Frontal cortex (tissue), 4 donors: ENCODE results near the gene CTDP1. TPM values are rescaled to one million over a fixed set of nuclear protein-coding genes. Genes with fewer than 3 reads are reported as not detected.

Experiments
- DNase-seq, 2 donors: peaks; one replicate each; pipeline ENCODE4 v3.0.0; 2012; ENCODE audit warnings: low spot score in 2 of 2
- FAIRE-seq: peaks from 2 replicates; lab custom pipeline; 2012; peaks lifted over from hg19 to GRCh38; lab: Jason Lieb, UNC
- total RNA-seq: library from RNA; depleted of rRNA; stranded (reverse); fragments of >200 nt; gene quantifications from one replicate; pipeline ENCODE4 v1.2.3, GENCODE V29; 2014
- donor health status: control.
- donor health status: control.
- donor health status: control.

The CTDP1 gene, protein sequence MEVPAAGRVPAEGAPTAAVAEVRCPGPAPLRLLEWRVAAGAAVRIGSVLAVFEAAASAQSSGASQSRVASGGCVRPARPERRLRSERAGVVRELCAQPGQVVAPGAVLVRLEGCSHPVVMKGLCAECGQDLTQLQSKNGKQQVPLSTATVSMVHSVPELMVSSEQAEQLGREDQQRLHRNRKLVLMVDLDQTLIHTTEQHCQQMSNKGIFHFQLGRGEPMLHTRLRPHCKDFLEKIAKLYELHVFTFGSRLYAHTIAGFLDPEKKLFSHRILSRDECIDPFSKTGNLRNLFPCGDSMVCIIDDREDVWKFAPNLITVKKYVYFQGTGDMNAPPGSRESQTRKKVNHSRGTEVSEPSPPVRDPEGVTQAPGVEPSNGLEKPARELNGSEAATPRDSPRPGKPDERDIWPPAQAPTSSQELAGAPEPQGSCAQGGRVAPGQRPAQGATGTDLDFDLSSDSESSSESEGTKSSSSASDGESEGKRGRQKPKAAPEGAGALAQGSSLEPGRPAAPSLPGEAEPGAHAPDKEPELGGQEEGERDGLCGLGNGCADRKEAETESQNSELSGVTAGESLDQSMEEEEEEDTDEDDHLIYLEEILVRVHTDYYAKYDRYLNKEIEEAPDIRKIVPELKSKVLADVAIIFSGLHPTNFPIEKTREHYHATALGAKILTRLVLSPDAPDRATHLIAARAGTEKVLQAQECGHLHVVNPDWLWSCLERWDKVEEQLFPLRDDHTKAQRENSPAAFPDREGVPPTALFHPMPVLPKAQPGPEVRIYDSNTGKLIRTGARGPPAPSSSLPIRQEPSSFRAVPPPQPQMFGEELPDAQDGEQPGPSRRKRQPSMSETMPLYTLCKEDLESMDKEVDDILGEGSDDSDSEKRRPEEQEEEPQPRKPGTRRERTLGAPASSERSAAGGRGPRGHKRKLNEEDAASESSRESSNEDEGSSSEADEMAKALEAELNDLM
- 16.7 TPM for total RNA-seq

DNA sequence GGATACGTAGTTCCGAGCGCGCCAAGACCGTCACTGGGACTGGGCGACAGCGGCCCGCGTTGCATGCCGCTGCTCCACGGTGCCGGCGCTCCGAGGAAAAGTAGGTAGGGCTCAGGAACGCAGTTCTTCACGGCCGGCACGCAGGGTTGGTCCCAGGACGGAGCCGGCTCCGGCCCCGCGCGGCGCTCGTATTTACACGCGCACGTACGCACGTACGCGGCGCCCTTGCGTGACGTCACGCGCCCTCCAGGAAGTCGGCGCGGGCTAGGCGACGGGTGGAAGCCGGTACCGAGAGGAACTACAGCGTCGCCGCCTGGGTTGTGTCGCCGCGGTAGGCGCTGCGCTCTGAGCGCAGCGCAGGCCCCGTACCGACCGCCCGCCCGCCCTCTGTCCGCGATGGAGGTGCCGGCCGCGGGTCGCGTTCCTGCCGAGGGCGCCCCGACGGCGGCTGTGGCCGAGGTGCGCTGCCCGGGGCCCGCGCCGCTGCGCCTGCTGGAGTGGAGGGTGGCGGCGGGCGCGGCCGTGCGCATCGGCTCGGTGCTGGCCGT lies at the start of gene CTDP1:
Gene CTDP1, plus strand, starts transcription at position 252 of the 548 bp plus-strand sequence. Its CDS starts 145 bp downstream, at position 397.
- FAIRE-seq (no peak), DNase-seq (peak; percentile 95 to 98)

DNA sequence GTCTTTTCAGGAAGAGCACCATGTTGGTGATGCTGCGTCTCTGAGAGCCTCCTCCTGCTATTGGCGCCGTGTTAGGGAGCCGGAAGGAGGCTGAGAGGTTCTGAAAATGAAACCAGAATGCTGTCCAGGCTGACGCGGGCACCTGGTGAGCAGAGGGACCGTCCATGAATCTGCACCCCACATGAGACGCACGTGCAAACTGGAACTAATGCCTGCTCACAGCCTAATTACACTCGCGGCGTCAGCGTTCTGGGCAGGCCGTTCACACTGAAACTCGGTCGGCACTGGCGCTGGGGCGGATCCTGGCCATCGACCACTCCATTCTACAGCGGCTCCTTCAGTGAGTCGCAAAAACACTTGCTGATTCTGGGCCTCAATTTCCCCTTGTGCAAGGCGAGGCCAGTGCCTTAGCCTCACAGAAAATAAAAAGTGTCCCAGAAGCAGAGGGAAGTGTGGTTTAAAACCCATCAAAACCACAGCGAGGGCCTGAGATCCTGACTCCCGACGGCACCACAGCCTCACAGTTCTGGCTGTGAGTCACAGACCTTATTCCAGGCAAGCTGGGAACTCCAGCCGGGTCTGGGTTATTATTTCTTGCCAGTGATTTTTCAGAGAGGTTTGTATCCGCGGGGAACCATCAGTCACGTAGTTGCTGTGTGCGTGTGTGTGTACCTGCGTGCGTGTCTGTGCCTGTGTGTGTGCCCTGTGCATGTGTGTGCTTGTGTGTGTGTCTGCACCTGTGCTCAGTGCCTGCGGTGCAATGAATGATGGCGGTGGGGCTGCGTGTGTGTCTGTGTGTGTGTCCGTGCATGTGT lies 49.1 kb upstream of the CTDP1 start:
- FAIRE-seq (no peak), DNase-seq (no peak)

DNA sequence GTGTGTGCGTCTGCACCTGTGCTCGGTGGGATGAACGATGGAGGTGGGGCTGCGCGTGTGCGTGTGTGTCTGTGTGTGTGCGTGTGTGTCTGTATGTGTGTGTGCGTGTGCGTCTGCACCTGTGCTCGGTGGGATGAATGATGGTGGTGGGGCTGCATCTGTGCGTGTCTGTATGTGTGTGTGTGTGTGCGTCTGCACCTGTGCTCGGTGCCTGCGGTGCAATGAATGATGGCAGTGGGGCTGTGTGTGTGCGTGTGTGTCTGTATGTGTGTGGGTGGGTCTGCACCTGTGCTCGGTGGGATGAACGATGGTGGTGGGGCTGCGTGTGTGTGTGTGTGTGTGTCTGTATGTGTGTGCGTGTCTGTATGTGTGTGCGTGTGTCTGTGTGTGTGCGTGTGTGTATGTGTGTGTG lies 48.5 kb upstream of the CTDP1 start:
- FAIRE-seq (no peak), DNase-seq (no peak)

DNA sequence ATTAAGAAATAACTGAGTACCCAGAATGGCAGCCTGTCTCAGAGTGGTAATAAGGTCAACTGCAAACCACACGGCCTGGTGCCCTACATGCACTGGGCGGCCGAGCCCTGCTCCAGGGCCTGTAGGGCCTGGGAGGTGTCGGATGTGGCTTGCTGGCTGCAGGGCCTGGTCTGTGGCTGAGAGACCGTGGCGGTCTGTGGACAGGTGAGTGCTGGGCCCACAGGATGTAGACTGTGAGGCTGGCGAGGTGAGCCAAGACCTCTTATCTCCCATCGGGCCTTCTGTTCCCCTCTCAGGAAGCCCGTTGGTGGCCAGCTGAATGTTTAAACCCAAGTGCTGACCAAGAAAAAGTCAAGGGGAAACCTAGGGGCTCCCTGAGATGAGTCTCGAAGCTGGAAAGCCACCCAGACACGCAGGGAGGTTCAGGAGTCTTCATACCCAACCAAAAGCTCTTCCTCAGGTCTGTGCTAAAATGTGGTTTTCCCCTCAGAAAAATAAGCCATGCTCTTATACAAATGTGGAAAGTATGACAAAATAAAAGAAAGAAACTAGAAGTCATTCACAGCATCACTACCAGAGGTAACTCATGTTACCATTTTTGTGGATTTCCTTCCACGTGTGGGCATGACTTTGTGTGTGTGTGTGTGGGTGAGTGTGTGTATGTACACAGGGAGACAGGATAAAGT lies 47.7 kb upstream of the CTDP1 start:
- DNase-seq = peak in 1 of 2 donors; percentile 12
- no peak for FAIRE-seq

DNA sequence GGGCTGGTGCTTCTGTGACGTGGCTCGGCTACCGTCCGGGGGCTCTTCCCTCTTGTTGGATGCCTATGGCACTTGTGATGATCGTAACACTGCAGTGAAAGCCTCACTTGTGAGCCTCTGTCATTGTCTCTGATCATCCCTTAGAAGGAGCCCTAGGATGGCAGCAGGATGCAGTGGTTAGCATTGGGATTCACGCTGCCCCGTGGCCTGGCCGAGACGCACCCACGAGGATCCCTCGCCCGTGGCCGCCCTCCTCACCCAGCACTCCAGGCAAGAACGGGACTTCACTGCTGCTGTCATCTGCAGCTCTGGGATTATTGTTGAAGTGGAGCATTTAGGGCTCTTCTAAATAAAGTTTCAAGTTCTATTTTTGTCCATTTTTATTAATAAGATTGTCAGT lies 46.8 kb upstream of the CTDP1 start:
- no peak for FAIRE-seq
- DNase-seq = no peak

DNA sequence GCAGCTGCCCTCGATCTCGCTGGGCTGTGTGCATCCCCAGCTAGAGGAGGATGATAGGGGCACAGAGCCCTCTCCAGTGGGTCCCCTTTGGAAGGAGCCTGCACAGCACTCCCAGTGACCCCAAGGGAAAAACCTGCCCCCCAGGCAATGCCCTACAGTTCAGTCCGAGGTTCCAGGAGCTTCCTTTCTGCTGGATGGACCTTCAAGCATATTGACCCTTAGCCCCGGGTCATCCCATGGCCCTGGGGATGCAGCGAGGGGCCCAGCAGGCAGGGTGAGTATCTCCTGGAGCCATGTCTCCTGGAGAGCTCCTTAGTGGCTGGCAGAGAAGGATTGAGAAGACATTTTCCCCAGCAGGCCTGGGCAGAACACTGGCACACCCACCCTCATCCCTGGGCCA lies 45.4 kb upstream of the CTDP1 start:
- FAIRE-seq (no peak), DNase-seq (no peak)

DNA sequence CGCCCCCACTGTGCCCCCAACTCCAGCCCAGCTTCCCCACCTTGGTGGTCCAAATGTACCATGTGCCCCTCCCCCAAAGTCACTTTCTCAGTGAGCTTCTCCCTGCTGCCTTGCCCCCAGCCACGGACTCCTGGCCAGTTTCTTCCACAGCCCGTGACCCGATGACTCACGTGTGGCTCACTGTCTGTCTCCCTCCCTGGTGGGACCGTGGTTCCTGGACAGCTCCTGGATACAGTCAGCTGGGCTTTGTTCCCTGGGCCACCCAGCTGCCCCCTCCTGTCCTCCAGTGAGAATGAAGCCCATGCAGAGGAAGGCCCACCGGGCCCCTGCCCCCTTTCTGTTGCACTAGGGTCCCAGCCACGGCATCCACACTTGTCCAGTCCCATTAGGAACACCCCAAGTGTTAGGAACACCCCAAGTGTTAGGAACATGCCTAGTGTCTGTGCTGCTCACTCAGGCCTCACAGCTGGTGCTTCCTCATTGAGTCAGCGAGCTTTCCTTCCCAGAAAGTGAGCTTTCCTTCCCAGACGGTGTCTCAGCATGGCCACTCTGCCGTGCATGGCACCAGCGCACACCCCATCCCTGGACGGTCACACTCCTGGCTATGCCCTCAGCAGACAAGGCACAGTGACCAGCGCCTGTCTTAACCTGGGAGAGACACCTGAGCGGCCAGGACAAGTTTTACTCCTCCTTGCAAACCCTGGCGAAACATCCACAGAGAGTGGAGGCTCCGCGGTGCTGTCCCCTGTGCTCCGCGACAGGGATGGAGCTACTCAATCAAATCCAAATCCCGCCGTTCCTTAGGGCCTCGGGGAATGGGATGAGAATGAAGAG lies 44.8 kb upstream of the CTDP1 start:
- FAIRE-seq (no peak), DNase-seq (peak in 1 of 2 donors; percentile 15)

DNA sequence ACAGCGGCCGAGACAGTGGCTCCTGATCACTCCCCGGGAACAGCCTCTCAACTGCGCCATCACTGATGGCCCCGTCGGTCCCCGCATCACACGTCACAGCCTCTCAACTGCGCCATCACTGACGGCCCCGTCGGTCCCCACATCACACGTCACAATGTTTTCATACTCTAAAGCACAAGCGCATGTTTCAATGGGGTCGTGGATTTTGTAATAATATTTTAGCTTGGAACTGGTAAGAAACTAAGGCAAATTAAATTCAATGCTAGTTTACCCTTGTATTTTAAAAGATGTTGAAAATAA lies 44.2 kb upstream of the CTDP1 start:
- FAIRE-seq (no peak), DNase-seq (no peak)

DNA sequence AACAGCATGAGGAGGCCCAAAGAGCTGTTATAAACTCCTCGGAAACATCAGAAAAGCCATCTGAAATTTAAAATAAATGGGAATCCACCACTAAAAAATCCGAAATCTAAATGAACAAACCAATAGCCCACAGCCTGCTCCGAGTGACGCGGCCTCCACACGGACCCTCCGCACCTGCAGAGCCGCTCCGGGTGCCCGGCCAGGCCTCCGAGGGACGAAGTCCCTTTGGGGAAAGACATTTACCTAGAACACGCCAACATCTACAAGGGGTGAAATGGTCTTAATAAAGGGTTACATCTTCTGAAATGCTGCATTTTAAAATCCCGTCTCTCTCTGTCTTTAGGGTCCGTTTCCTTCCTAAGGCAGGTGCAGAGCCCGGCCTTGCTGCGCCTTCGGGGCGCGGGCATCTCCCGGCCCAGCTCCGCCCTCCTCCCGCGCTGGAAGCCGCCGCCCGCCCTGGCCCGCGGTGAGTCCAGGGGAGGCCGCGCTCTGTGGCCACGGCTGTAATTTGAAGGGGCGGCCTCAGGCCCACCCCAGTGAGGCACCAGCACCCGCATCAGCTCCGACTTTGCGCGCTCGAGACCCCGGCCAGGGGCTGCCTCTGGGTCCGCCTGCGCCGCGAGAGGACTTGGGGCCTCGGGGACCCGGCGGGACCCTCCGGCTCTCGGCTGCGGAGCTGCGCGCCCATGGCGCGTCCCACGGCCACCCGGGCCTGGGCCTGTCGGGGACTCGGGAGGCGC lies 42.3 kb upstream of the CTDP1 start:
- no peak for FAIRE-seq
- no peak for DNase-seq

DNA sequence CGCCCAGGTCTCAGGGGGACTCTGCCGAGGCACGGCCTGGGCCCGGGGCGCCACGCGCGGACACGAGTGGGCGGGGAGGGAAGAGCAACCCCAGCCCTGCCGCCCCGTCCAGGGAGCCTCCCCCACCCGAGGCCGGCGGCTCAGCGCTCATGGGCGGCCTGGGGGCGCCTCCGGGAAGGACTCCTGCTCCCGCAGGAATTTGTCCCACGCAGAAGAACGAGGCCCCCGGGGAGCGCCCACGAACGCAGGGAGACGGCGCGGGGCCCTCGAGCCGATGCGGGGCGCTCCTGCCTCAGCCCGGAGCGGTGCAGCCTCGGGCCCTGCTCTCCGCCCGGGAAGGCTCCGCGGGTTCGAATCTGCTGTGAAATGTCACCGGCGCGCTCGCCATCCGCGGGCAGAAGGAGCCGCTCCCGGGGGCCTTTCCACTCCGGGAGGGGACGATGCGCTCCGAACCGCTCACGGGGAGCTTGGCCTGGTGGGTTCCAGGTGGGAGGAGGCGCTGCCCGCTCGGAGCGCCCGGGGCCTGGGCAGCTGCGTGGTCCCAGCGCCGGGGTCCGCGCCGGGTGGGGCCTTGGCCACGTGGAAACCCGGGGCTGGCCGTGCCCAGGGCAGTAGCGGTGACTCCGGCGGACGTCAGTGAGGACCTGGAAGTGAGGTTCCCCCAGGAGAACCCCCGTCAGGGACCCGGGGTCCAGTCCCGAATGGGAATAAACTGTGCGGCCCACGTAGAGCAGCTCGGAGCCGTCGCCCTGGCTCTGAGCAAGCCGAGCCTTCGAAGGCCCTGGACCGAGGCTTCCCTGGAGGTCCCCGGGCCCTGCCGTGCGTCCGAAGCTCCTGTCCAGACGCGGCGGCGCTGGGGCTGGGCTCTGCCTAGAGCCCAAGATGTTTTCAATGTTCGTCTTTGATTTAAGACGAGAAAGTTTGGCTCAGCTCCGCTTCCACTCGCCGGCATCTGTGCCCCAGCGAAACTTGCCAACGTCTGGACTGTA lies 41.4 kb upstream of the CTDP1 start:
- DNase-seq (no peak), FAIRE-seq (no peak)

DNA sequence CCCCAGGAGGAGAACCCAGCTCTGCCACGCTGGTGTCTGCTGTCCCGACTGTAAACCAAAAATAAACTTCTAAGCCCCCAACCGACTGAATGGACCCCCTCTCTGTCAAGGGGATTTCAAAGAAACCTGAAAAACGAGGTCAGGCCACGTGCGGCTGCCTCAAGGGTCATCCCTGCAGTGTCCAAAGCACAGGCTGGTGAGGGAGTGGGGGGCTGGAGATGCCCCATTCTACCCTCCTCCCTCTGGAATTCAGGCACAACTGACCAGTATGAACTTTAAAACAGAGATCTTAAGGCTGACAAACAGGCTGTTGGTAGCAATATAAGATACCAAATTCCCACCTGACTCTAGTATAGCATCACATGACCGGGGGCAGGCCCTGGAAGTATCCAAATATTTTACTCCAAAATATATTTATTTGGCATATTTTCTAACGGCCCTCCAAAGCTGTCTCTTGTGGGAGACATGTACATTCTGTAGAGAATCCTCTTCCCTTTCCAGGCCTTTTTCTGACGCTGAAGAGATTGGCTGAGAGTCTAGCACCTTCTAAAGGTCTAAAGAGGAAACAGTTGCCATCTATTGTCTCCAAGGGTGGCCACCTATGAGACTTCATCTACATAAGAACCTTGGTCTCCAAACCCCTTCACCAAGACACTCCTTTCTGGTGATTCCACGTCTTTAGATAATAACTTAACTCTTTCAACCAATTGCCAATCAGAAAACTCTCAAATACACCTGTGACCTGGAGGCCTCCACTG lies 40.4 kb upstream of the CTDP1 start:
- no peak for DNase-seq
- no peak for FAIRE-seq

DNA sequence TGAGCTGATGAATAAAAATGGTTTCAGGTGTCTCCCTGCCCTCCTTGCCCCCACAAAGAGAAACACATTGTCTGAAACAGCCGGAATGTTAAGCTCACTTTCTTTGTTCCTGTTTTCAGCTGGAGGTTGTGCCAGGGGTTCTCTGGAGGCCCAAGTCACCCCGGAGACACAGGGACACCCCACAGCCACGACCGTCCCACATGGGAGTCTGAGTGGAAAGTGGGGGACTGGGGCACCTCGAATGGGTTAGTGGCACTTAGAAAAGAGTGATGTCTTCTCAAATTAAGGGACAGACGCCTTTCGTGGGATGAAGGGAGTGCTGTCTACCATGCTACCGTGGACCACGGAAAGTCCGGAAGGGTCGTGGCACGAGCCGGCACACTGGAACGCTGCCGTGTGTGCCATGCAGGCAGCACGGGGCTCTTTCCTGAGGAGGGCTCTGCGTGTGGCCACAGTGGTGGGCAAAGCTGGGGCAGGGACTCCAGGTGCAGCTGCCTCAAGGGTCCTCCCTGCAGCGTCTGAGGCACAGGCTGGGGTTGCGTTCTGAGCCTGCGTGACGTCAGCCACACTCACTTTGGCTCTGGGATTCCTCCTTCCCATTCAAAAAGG lies 39.4 kb upstream of the CTDP1 start:
- no peak for DNase-seq
- no peak for FAIRE-seq

DNA sequence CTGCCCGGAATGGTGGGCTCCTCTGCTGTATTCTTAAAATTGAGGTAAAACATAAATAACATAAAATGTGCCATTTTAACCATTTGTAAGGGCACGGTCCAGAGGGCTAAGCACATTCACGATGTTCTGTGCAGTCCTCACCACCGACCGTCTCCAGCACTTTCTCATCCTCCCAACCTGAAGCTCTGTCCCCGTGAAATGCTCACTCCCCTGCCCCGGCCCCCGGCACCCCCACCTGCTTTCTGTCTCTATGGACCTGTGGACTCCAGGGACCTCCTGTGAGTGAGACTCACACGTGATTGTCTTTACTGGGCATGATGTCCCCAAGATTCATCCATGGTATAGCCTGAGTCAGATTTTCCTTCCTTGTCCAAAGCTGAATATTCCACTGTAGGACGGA lies 38.7 kb upstream of the CTDP1 start:
- DNase-seq (no peak), FAIRE-seq (no peak)

DNA sequence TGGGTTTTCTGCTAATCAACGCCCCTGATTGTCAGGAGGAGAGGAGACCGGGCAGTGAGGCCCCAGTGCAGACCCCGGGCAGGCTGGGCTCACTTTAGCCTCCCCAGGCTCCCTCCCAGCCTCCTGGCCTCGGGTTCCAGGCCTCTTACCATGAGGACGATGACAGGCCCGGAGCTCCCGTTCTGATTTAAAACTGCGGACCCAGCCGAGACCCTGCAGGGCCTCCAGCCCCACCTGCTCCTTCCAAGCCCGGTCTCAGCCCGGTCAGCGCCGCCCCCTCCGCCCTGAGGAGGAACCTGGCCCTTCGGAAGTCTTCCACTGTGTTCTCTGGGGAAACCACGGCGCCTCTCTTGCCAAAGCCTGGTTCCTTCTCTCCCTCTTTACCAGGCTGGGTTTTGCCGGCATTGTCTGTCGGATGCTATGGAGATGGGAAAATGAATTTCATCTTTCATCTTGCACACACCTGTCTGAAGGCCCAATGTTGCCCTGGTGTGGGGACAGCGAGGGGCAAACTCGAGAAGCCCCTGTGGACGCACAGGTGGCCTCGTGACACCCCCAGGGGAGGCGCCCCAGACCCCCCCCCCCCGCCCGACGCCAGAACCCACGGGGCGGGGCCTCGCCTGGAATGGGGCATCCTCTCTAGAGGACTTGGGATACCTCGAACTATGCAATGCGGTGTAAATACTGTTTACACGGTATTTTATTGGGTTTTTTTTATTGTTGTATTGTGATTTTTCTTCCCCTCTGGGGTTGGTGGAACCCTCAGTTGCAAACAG lies 37.7 kb upstream of the CTDP1 start:
- DNase-seq (no peak), FAIRE-seq (no peak)

DNA sequence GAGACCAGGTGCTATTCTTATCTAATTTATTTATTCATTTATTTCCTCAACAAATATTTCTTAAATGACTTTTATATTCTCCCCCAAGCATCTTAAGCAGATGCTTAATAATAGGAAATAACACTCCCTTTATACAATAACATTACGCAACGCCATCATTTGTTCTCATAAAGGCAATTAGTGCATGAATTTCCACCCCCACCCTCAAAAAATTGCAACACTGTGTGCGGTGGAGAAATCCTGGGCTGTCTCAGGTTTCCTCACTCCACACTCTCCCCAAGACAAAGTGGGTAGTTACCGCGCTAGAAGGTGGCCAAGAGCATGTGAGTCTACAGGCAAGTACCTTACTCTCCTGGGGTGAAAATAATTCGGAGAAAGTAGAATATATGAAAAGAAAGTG lies 37.0 kb upstream of the CTDP1 start:
- FAIRE-seq = no peak

More for the DNA sequence above, 37.0 kb upstream of the CTDP1 start:
- DNase-seq = no peak
